ENCODE measurements around the gene RHOH.

DNA sequence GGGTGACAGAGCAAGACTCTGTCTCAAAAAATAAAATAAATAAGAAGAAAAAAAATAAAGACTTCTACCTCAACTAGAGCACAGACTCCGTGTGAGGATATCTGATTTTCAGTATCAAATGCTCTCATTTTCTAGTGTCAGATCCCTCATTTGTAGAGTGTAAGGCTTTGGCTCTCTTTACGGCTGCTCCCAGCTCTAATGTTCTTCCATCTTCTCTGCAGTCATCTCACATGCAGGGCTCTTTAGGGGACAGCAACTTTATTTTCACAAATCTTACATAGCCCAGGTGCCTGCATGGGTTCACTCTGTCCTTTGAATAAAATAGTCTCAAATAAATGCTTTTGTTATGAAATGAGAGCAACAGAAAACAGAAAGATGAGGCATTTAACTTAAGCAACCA lies 19.2 kb upstream of the RHOH start:
- TF ChIP-seq, protein P1, sequence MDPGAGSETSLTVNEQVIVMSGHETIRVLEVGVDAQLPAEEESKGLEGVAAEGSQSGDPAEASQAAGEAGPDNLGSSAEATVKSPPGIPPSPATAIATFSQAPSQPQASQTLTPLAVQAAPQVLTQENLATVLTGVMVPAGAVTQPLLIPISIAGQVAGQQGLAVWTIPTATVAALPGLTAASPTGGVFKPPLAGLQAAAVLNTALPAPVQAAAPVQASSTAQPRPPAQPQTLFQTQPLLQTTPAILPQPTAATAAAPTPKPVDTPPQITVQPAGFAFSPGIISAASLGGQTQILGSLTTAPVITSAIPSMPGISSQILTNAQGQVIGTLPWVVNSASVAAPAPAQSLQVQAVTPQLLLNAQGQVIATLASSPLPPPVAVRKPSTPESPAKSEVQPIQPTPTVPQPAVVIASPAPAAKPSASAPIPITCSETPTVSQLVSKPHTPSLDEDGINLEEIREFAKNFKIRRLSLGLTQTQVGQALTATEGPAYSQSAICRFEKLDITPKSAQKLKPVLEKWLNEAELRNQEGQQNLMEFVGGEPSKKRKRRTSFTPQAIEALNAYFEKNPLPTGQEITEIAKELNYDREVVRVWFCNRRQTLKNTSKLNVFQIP (CRISPR knock-in tag; IDR thresholded peaks at IDR 0.05; ENCODE audit: borderline replicate concordance, low read depth) = no peak
- no peak for TF ChIP-seq GLIS3 (CRISPR knock-in tag; IDR thresholded peaks at IDR 0.05)
- TF ChIP-seq ZFP30 (CRISPR knock-in tag; IDR thresholded peaks at IDR 0.05) = no peak
- no peak for TF ChIP-seq ZFP3 (CRISPR knock-in tag; IDR thresholded peaks at IDR 0.05)
- no peak for TF ChIP-seq BACH2 (CRISPR knock-in tag; IDR thresholded peaks at IDR 0.05; ENCODE audit: borderline replicate concordance)
- no peak for TF ChIP-seq TOX (CRISPR knock-in tag; IDR thresholded peaks at IDR 0.05; ENCODE audit: borderline replicate concordance)

All from SK-N-SH treated with all-trans-retinoic acid at 6 μM for 48 hours (cell line).